Sciatic nerve (tissue), 2 donors: ENCODE results near the gene ANP32E. TPM values are rescaled to one million over a fixed set of nuclear protein-coding genes. Genes with fewer than 3 reads are reported as not detected.

Experiments
- ATAC-seq: fragments of 200-7000 bp; cut with Tn5 transposase; one replicate; pipeline ENCODE4 v1.9.1; 2020; ENCODE audit warnings: mild to moderate bottlenecking, moderate library complexity
- DNase-seq: peaks from one replicate; pipeline ENCODE4 v3.0.0-alpha.2; 2020; ENCODE audit warnings: low spot score
- intact Hi-C: fragments of 100-400 bp; cut with DNase I; formaldehyde crosslinking; loops from one replicate; pipeline ENCODE4 v1.14.2; 2022
- total RNA-seq: library from RNA; stranded (reverse); fragmentation: NEBNext Ultra II Directional; extraction: Animal tissue kit (Norgen Biotek cat#: 25700); gene quantifications from one replicate; pipeline ENCODE4 v1.2.1, GENCODE V29; 2021
- donor health status: DM: no; HTN: no; CAD: no.
- donor health status: DM: no; HTN: no; CAD: no.

ANP32E gene
- total RNA-seq, 1 donor from 2014 or later, result 40.6 TPM

GRCh38 chr1:150180474-150180873 lies 55.4 kb downstream of the ANP32E start:
- DNase-seq (no peak), ATAC-seq (no peak)
- intact Hi-C loops, result no loop called here

- DNase-seq, result no peak
- ATAC-seq, result no peak
- intact Hi-C loops, result no loop called here
These were observed 56.0 kb downstream of the ANP32E start for GRCh38 chr1:150179867-150180266.

GRCh38 chr1:150178548-150178947 lies 57.4 kb downstream of the ANP32E start:
- DNase-seq (no peak), ATAC-seq (no peak)
- intact Hi-C loops, result no loop called here

GRCh38 chr1:150176593-150176992 lies 59.3 kb downstream of the ANP32E start:
- DNase-seq (no peak), ATAC-seq (peak; percentile 59)
- intact Hi-C loops, result no loop called here

GRCh38 chr1:150173141-150173585 lies 62.7 kb downstream of the ANP32E start:
- ATAC-seq (no peak), DNase-seq (no peak)
- intact Hi-C loops, result no loop called here

GRCh38 chr1:150171801-150172200 lies 64.1 kb downstream of the ANP32E start:
- ATAC-seq (no peak), DNase-seq (no peak)
- intact Hi-C loops, result no loop called here

- DNase-seq, result peak; percentile 81
- ATAC-seq, result peak; percentile 64
- intact Hi-C loops, result no loop called here
These were observed 66.8 kb downstream of the ANP32E start for GRCh38 chr1:150168960-150169601.

Other genes with a start within 250 kb of the ANP32E start
- gene OTUD7B, start 225.4 kb downstream of the ANP32E start, total RNA-seq, result 102 TPM
- gene VPS45, start 168.3 kb downstream of the ANP32E start, total RNA-seq, result 44.1 TPM
- 53.4 TPM for gene PLEKHO1, start 86.2 kb downstream of the ANP32E start, total RNA-seq
- 0.71 TPM for gene CA14, start 21.7 kb upstream of the ANP32E start, total RNA-seq
- 87.4 TPM for gene APH1A, start 32.9 kb upstream of the ANP32E start, total RNA-seq
- 9.2 TPM for gene C1orf54, start 36.7 kb upstream of the ANP32E start, total RNA-seq
- 5.7 TPM for gene CIART, start 46.4 kb upstream of the ANP32E start, total RNA-seq
- gene MRPS21, start 57.7 kb upstream of the ANP32E start, total RNA-seq, result 52.7 TPM
- 88.2 TPM for gene PRPF3, start 85.4 kb upstream of the ANP32E start, total RNA-seq
- 42.8 TPM for gene RPRD2, start 128.0 kb upstream of the ANP32E start, total RNA-seq